Neural progenitor cell (in vitro differentiated cells): Measurements from ENCODE around the gene RHBDD1. TPM values are rescaled to one million over a fixed set of nuclear protein-coding genes. Genes with fewer than 3 reads are reported as not detected.

Source experiments
- DNase-seq: peaks from one replicate; pipeline ENCODE4 v3.0.0-alpha.2; 2016; ENCODE audit warnings: low spot score
- H2AFZ ChIP-seq: fragments of 200-600 bp; sonication (generic); replicated peaks from 2 replicates; pipeline ENCODE4 v1.6.1; 2016; ENCODE audit warnings: antibody characterized with exemption
- H3F3A ChIP-seq: fragments of 200-600 bp; sonication (generic); 2 replicates; pipeline ENCODE4 v1.6.1; 2016; ENCODE audit warnings: antibody characterized with exemption, low read depth
- H3K27ac ChIP-seq: fragments of 200-600 bp; sonication (generic); 2 replicates; pipeline ENCODE4 v1.5.1; 2016; ENCODE audit warnings: mild to moderate bottlenecking
- H3K27me3 ChIP-seq: fragments of 200-600 bp; sonication (generic); 2 replicates; pipeline ENCODE4 v1.6.1; 2016; ENCODE audit warnings: mild to moderate bottlenecking, moderate library complexity
- H3K36me3 ChIP-seq: fragments of 200-600 bp; sonication (generic); 2 replicates; pipeline ENCODE4 v1.5.1; 2016
- H3K4me1 ChIP-seq: fragments of 200-600 bp; sonication (generic); 2 replicates; pipeline ENCODE4 v1.6.1; 2016; ENCODE audit warnings: mixed run types
- H3K4me2 ChIP-seq: fragments of 200-600 bp; sonication (generic); 2 replicates; pipeline ENCODE4 v1.6.1; 2016
- H3K4me3 ChIP-seq: fragments of 200-600 bp; sonication (generic); 2 replicates; pipeline ENCODE4 v1.5.1; 2016
- H3K79me2 ChIP-seq: fragments of 200-600 bp; sonication (generic); 2 replicates; pipeline ENCODE4 v1.6.1; 2016; ENCODE audit warnings: low read depth
- H3K9ac ChIP-seq: fragments of 200-600 bp; sonication (generic); 2 replicates; pipeline ENCODE4 v1.6.1; 2016
- H3K9me3 ChIP-seq: fragments of 200-600 bp; sonication (generic); 2 replicates; pipeline ENCODE4 v1.5.1; 2016; ENCODE audit warnings: low read depth
- H4K20me1 ChIP-seq: fragments of 200-600 bp; sonication (generic); 2 replicates; pipeline ENCODE4 v1.6.1; 2016; ENCODE audit warnings: low read depth
- H3K27ac Mint-ChIP-seq: 3 replicates; pipeline ENCODE4 v1.8.0; 2021; ENCODE audit warnings: mixed read lengths
- H3K27me3 Mint-ChIP-seq: 2 replicates; pipeline ENCODE4 v1.8.0; 2022; ENCODE audit warnings: low read depth, mild to moderate bottlenecking, inconsistent platforms, moderate library complexity, mixed read lengths; ENCODE audit not compliant: insufficient read depth
- H3K36me3 Mint-ChIP-seq: 3 replicates; pipeline ENCODE4 v1.8.0; 2021; ENCODE audit warnings: mixed read lengths
- H3K4me1 Mint-ChIP-seq: 3 replicates; pipeline ENCODE4 v1.8.0; 2021; ENCODE audit warnings: mixed read lengths
- H3K4me3 Mint-ChIP-seq: 3 replicates; pipeline ENCODE4 v1.8.0; 2021; ENCODE audit warnings: mild to moderate bottlenecking, moderate library complexity, mixed read lengths
- H3K9me3 Mint-ChIP-seq: 3 replicates; pipeline ENCODE4 v1.8.0; 2020; ENCODE audit warnings: mixed read lengths
- CTCF ChIP-seq: fragments of 200-600 bp; sonication (generic); IDR thresholded peaks from 2 replicates; pipeline ENCODE4 v1.5.1; 2017; ENCODE audit warnings: antibody characterized with exemption, mild to moderate bottlenecking
- EZH2 ChIP-seq: fragments of 200-600 bp; sonication (generic); IDR thresholded peaks from 2 replicates; pipeline ENCODE4 v1.6.1; 2017; ENCODE audit warnings: antibody characterized with exemption, mild to moderate bottlenecking, moderate library complexity
- EZH2phosphoT487 ChIP-seq: fragments of 200-600 bp; sonication (generic); IDR thresholded peaks from 2 replicates; pipeline ENCODE4 v1.6.1; 2017; ENCODE audit warnings: antibody characterized with exemption
- total RNA-seq: library from RNA; depleted of rRNA; stranded (reverse); fragments of >200 nt; gene quantifications from 2 replicates; pipeline ENCODE4 v1.2.3, GENCODE V29; 2015; ENCODE audit warnings: low replicate concordance

The RHBDD1 gene
- total RNA-seq, 1 donor from 2014 or later, result 15.1 TPM

DNA sequence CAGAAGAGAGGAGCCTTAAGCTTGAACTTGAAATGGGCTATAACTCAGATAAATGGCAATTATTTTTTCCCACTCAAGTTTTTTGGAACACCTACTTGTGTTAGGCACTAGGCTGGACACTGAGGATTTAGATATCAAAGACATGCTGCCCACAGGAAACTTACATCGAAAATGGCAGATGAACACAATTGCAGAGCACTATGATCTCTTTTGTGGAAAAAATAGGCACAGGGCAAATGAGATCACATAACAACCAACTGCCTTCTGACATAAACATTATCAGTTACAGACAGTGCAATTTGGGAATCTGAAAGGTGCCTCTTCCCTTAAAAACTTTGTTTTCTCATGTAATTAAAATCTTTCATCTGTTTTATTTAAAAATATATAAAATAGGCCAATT, 32.4 kb upstream of the RHBDD1 start:
- peaks cover 10% of the 10 kb centered on the region for H3K27me3 Mint-ChIP-seq
- no peak overlapping the region for H3K4me3 Mint-ChIP-seq

GRCh38 chr2:226813148-226813701, 22.6 kb upstream of the RHBDD1 start:
- Histone ChIP-seq H3K27ac (no peak overlapping the region), H3K36me3 (no peaks in the 10 kb centered on the region), H3K4me1 (peaks cover 9% of the 10 kb centered on the region), H4K20me1 (peaks cover 6% of the 10 kb centered on the region), H3F3A (no peaks in the 10 kb centered on the region), H3K9ac (no peak overlapping the region), H3K4me3 (no peak overlapping the region), H3K9me3 (no peaks in the 10 kb centered on the region), H2AFZ (no peak overlapping the region), H3K27me3 (no peaks in the 10 kb centered on the region), H3K79me2 (no peaks in the 10 kb centered on the region), H3K4me2 (no peak overlapping the region)
- peak; percentile 52 for DNase-seq
- Mint-ChIP-seq H3K9me3 (no peaks in the 10 kb centered on the region), H3K27ac (no peak overlapping the region), H3K4me1 (no peaks in the 10 kb centered on the region), H3K36me3 (no peaks in the 10 kb centered on the region), H3K27me3 (no peaks in the 10 kb centered on the region), H3K4me3 (no peak overlapping the region)
- TF ChIP-seq CTCF (peak; percentile 57), EZH2 (no peak)

More for the DNA sequence above, 32.4 kb upstream of the RHBDD1 start:
- TF ChIP-seq EZH2 (no peak), EZH2phosphoT487 (no peak), CTCF (no peak)
- H3K4me3 ChIP-seq, result no peak overlapping the region
- no peak overlapping the region for H3K4me2 ChIP-seq
- no peaks in the 10 kb centered on the region for H3K9me3 Mint-ChIP-seq
- peaks cover 17% of the 10 kb centered on the region for H3K4me1 Mint-ChIP-seq
- H3K36me3 Mint-ChIP-seq, result no peaks in the 10 kb centered on the region
- peaks cover 9% of the 10 kb centered on the region for H3K79me2 ChIP-seq
- no peaks in the 10 kb centered on the region for H3K27me3 ChIP-seq
- H3K27ac ChIP-seq, result no peak overlapping the region
- H3K9me3 ChIP-seq, result no peaks in the 10 kb centered on the region
- H4K20me1 ChIP-seq, result no peaks in the 10 kb centered on the region
- no peak overlapping the region for H3K27ac Mint-ChIP-seq
- H2AFZ ChIP-seq, result no peak overlapping the region
- H3F3A ChIP-seq, result peaks cover 7% of the 10 kb centered on the region
- no peak overlapping the region for H3K9ac ChIP-seq
- H3K36me3 ChIP-seq, result no peaks in the 10 kb centered on the region
- DNase-seq, result no peak
- peaks cover 4% of the 10 kb centered on the region for H3K4me1 ChIP-seq

GRCh38 chr2:226818930-226819329, 16.9 kb upstream of the RHBDD1 start:
- Histone ChIP-seq H3K4me3 (no peak overlapping the region), H2AFZ (no peak overlapping the region), H3F3A (no peaks in the 10 kb centered on the region), H3K36me3 (no peaks in the 10 kb centered on the region), H3K4me2 (no peak overlapping the region), H3K9ac (no peak overlapping the region), H3K4me1 (no peaks in the 10 kb centered on the region), H3K27me3 (no peaks in the 10 kb centered on the region), H3K9me3 (no peaks in the 10 kb centered on the region), H3K27ac (no peak overlapping the region), H3K79me2 (no peaks in the 10 kb centered on the region), H4K20me1 (no peaks in the 10 kb centered on the region)
- no peak for TF ChIP-seq EZH2
- TF ChIP-seq CTCF, result no peak
- TF ChIP-seq EZH2phosphoT487, result no peak
- DNase-seq, result no peak
- no peaks in the 10 kb centered on the region for H3K9me3 Mint-ChIP-seq
- H3K36me3 Mint-ChIP-seq, result peaks cover 2% of the 10 kb centered on the region
- H3K4me1 Mint-ChIP-seq, result no peaks in the 10 kb centered on the region
- H3K27me3 Mint-ChIP-seq, result peaks cover 3% of the 10 kb centered on the region
- no peak overlapping the region for H3K4me3 Mint-ChIP-seq
- H3K27ac Mint-ChIP-seq, result no peak overlapping the region
